Activated CD4-positive, alpha-beta T cell treated with anti-CD3 and anti-CD28 coated beads, Interleukin-2, amount 50 U/mL, for 16 hours (primary cell): Measurements from ENCODE around the gene RBBP6.

Experiments
- DNase-seq: peaks from one replicate; pipeline ENCODE4 v3.0.0-alpha.2; 2020

RBBP6 gene

DNA sequence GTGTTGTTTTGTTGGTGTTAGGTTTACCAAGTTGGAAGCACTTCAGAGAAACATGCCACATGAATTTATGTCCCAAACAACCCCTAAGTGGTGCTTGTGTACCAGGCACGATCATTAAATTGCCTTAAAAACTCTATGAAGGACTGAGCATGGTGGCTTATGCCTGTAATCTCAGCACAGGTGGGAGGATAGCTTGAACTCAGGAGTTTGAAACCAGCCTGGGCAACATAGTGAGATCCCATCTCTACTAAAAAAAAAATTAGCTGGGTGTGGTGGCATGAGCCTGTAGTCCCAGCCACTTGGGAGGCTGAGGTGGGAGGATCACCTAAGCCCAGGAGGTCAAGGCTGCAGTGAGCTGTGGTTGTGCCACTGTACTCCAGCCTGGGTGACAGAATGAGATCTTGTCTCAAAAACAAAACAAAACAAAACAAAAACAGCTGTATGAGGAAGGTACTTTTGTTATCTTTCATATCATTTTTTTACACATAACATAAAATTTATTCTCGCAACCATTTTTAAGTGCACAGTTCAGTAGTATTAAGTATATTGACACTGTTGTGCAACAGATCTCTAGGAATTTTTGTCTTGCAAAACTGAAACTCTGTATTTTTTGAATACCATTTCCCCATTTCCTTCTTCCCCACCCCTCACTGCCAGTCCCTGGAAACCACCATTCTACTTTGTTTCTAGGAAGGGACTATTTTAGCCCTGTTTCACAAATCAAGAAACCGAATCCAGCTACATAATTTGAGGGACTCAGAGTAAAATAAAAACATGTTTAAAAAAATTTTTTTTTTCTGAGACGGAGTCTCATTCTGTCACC, 14.3 kb upstream of the RBBP6 start:
- no peak for DNase-seq

DNA sequence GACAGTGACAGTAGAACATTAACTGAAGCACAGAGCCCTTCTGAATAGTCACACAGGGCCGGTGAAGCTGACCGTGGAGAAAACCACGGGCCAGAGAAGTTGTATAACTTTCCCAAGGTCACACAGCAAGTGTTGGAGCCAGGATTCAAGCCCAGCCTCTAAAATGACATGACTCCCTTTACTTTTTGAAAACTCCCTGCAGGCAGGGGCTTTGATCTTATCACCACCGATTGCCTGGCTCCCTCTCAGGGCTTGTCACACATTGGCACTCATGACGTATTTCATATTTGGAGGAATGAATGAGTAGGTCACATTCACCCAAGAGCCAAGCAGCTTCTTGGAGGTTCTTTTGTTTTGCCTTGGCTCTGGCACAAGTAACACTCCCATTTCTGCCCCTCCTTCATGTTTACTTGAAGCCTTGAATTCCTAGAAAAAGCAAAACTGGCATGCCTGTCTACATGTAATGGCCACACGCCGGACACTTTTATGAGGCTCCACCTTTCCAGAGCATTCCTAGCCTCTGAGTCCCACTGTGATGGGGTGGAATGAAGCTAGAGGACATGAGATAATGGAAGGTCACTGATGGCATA, 13.3 kb upstream of the RBBP6 start:
- DNase-seq, result no peak

DNA sequence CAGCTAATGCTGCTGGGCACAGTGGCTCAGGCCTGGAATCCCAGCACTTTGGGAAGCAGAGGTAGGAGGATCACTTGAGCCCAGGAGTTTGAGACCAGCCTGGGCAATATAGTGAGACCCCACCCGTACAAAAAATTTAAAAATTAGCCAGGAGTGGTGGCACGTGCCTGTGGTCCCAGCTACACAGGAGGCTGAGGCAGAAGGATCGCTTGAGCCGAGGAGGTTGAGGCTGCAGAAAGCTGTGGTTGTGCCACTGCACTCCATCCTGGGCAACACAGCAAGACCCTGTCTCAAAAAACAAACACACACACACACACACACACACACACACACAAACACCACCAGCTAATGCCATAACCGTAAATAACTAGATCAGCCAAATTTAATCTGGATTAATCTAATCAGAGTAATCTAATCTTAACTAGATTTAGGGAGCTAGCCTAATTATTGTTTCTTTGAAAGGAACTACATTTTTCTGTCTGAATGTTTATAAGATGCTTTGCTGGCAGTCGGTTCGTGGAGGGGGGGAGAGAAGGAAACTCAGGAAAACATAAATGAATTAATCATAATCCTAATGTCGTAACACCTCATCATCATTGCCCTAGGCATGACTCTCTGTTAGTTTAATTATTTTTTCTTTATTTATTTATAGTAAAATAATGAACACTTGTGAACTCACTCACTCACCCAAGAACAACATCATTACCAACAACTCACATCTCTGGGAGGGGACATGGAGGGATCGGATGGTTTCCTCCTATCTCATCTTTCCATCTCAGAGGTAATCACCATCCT, 12.5 kb upstream of the RBBP6 start:
- no peak for DNase-seq

DNA sequence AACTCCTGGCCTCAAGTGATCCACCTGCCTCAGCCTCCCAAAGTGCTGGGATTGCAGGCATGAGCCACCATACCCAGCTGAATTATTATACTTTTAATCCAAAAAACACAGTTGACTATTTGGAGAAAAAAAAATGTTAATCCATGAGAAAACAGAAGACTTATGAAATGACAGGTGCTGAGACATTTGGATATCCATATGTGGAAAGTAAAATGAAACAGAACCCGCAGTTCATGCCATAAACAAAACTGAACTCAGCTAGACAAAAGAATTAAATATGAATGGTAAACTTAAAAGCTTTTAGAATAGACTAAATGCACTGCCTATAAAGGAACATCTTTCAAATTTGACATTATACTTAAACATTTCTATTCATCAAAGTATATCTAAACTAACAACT, 8.2 kb upstream of the RBBP6 start:
- DNase-seq, result no peak

DNA sequence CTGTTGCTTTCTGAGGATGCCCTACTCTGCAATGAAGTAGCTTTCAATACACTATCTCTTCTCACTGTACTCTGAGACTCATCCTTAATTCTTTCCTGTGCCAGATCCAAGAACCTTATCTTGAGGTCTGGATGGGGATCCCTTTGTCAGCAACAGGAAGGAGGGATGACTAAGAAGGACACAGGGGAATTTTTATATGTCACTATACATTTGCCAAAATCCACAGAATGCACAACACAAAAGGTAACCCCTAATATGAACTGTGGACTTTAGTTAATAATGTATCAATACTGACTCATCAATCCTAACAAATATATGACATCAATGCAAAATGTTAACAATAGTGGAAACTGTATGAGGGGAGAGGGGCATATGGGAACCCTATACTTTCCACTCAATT, 4.7 kb upstream of the RBBP6 start:
- DNase-seq, result no peak

DNA sequence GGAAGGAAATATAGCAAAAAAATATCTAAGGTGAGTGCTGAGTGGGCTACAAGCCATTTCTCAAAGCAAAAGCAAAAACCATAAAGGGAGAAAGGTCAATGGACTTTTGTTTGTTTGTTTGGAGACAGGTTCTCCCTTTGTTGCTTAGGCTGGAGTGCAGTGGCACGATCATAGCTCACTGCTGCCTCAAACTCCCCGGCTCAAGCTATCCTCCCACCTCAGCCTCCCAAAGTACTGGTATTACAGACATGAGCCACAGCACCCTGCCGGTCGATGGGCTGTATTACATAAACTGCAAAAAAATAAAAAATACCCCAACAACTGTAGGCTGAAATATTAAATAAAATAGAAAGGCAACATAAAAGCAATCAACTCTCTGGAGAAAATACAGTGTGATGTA, 3.5 kb upstream of the RBBP6 start:
- DNase-seq, result no peak

DNA sequence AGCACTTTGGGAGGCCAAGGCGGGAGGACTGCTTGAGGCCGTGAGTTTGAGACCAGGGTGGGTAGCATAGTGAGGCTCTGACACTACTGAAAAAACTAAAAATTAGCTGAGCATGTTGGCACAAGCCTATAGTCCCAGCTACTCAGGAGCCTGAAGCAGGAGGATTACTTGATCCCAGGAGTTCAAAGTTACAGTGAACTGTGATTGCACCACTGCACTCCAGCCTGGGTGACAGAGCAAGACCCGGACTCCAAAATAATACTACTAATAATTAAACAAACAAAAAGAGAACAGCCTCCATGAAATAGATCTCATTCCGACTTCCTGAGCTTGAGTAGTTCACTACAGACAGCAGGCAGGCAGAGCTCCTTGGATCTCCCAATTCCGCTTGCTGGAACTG, 2.7 kb upstream of the RBBP6 start:
- DNase-seq, result no peak

DNA sequence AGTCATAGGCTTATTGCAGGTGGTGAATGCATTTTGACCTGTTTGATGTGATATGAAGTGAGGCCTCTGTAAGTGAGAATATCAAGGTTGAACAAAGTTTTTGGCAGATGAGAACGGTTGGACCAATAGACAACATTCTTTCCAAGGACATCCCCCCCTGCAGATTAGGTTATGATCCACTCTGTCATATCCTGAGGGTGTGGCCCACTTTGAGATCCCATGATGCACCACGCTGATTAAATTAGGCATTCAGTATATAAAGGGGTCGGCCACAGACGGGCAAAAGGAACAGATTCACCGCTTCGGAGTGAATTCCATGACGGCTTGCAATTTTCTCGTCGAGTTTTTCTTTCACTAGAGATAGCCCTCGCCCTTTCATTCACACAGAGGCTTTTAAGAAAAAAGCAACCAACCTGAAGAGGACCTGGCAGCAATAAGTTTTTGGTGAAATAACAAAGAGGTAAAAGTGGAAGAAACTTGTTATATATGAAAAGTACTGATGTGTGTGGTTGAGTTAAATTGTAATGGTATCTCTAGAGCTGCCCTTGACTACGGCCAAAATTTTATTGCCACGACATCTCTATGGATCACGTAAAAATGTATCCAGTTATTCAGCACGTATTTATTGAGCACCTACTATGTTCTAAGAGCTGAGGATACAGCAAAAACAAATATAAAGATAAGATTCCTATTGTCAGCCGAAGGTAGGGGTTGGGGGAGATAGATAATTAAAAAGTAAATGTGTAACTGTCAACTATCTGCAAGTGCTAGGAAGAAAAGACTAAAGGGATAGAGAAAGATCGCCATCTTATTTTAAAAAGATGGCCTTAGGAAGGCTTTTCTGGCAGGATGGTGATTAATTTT, 1.7 kb upstream of the RBBP6 start:
- DNase-seq, result no peak

DNA sequence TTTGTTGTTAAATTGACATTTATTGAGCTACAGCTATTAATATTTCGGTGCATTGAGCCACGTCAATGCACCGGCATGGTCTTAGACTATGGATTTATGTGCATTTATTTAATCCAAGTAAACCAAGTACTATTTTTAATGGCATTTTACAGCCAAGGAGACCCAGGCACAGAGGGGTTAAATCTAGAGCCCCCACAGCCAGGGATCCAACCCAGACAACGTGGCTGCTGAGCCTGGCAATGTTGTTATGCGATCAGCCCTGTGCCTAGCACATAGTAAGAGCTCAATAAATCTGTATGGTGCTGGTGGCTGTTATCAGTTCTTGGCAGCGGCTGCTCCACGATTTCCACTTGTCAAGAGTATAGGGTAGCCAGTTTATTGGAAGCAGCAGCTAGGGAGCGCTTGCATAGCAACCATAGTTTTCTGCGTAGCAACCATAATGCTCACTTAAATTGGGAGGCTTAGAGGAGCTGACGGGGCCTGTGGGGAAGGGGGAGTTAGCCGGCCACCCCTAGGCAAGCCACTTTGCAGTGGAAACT, 541 bp upstream of the RBBP6 start:
- DNase-seq, result no peak

DNA sequence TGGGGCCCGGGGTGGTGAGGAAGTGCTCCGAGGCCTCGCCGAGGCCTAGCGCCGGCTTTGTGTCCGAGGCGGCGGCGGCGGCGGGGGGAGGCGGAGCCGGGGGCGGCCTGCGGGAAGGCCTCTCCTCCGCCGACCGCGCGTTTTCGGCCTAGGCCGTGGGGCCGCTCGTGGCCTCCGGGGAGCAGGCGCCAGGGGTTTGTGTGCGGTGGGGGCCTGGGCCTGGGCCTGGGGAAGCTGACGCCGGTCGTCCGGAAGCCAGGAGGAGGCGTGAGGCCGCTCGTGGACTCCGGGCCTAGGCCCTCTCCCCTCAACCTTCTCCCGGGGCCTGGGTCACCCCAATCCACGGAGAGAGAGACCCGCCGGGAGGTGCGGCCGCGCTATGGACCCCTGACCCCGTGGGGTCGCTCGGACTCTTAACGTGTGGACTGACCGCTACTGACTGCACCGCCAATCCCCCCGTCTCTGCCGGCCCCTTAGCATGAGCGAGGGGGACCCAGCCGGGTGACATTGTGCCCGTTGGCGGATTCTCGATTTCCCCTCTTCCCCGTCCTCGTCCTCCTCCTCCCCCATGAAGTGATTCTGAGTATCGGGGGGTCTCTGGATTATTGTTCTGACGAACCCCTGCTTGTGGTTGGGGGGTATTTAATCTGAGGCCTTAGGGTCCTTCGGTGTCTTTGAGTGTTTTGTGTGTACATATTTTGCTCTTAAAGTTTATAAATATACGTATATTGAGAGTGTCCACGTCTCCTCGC, 660 bp downstream of the RBBP6 start:
- DNase-seq, result peak; percentile 50

DNA sequence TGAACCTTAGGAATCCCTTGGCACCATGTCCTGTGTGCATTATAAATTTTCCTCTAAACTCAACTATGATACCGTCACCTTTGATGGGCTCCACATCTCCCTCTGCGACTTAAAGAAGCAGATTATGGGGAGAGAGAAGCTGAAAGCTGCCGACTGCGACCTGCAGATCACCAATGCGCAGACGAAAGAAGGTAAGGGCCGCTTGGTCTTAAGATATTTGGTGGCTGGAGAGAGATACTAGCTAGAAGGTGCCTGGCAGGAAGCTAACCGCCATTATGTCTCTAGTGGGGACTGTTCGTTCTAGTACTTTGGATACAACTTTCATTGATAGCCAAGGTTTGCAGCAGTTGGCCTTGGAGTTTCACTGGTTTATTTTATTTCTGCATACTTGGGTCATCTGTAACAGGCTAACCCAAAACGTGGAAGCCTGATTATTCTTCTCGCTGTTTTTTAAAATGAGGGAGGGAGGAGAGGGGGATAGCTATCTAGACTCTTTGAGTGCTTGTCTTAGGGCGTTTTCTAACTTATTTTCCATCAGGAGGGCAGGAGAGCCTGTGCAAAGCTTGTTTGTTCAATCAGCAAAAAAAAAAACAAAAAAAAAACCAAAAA, 1.3 kb downstream of the RBBP6 start:
- DNase-seq, result peak; percentile 37

DNA sequence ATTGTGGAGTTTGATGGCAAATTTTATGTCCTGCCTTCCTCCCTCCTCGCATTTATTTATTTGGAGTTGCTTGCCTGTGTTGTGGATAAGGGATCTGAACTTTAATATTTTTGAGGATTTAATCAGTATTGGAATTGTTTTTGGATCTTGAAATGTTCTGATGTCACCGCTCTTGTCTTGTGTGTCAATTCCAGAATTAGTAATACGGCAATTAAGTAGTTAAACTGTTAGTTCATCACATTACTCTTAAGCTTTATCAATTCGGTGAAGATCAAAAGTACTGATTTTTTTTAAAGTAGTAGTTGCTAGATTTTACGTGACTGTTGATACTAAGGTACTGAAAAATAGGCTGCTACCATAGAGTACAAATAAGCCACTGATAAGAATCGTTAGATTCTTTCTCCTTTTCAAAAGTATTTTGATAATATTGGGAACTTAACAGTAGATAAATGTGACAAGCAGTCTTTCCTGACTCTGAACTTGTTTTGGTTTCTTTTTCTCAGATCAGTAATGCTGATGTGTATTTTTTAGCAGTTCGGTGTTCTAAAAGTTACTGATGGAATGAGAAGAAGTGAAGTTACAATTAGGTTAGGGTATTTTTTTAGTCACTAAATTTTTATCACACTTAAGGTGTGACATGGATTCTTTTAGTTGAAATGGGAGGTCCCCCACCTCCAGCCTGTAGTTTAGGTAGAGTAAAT, 2.0 kb downstream of the RBBP6 start:
- DNase-seq, result peak; percentile 12

DNA sequence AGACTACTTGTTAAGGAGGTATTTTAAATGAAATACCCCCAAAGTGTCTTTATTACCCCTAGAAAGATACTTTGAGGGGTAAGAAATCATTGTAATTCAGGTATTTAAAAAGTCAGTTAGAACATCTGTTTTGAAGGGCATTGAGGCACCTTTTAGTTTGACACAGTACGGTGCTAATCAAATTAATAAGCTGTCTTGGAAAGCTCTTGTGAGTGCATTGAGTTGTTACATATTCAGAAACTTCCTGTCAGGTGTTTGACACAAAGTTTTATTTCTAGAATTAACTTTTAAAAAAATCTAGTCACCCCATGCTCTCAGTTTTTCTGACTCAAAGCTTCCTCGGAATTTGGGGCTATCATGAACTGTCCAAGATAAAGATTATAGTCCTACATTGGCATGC, 4.6 kb downstream of the RBBP6 start:
- DNase-seq, result no peak

DNA sequence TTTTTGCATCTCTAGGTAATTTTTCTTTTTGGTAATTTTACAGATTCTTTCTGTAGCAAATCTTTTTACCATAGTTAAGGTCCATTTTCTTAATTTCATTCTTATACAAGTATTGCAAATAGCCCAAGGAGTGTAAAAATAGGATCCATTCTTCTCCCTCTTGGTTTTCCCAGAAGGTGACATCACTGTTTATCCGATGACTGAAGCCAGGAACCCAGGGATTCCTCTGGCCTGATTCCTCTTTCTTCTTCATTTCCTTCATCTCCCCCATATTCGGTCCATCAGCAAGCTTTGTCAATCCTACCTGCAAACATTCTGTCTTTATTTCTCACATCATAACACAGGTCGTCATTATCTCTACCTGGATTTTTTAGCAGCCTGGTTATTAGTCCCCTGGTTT, 5.3 kb downstream of the RBBP6 start:
- DNase-seq, result no peak

DNA sequence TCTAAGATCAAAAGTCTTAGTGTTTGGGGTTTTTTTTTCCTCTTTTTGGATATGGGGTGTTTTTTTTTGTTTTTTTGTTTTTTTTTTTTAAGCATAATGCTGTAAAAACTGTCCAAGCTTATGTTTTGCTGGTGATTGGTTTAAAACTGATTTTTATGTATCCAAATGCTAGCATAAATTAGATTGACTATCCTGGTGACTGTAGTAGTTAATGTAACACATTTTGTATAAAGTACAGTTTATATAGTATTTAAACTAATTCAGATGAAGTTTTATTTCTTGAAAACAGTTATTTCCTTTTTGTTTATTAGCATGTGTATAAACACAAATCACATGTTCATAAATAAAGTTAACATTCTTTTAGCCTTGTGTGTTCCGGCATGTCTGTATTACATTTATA, 10.9 kb downstream of the RBBP6 start:
- DNase-seq, result no peak

DNA sequence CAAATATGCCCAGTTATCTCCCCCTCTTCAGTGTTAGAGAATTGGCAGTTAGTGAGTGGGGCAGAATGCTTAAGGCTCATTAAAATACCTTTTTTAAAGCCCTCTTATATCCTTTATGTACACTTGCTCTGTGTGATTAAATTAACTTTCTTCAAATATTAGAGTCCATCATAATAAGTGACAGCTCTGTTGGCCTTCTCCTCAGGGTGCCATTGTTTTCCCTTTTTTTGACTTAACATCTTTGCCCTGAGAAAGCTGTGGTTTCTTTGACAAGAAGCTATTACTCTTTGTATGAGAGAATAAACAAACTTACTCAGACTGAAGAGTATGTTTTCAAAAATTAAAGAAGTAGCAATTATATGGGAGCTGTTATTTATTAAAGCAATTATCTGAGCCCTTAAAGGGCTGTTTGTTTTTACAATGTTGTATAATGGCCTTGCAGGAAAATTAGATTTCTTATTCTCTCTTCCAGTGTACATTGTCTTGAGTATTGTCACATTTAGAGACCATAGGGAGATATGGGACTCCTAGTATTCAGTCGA, 13.4 kb downstream of the RBBP6 start:
- DNase-seq, result no peak

DNA sequence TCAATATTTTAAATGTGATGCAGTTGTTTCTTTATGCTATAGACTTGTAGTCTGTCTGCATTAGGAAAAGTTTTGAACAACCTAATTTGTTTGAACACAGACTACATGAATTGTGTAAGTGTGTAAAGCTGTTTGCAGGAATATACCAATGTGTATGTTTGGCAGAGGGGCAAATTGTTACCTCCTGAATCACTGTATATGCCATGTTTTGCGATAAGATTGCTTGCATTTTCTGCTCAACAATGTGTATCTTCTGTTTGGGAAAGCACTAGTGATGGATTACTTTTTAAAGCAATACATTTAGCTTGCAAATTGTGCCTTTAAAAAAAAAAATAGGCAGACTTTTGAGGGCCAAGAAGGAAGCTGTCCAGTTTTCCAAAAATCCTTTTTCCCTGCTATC, 14.6 kb downstream of the RBBP6 start:
- no peak for DNase-seq

DNA sequence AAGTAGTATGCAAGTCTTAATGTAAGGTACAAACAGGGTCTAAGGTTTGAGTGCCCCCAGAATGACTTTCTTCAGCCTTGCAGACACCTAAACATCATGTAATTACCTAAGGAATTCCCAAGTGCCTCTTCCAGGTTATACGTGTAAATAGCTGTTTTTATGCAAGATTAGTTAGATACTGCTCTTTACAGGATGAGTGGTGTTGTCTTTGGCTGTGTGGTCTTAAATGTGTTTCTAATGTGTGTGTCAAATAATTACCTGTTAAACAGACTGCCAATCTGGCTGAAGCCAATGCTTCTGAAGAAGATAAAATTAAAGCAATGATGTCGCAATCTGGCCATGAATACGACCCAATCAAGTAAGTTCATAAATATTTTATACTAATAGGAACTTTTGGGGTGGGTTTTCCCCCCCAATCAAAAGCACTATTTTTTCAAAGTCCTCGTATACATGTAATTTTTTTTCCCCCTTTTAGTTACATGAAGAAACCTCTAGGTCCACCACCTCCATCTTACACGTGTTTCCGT, 16.0 kb downstream of the RBBP6 start:
- no peak for DNase-seq

DNA sequence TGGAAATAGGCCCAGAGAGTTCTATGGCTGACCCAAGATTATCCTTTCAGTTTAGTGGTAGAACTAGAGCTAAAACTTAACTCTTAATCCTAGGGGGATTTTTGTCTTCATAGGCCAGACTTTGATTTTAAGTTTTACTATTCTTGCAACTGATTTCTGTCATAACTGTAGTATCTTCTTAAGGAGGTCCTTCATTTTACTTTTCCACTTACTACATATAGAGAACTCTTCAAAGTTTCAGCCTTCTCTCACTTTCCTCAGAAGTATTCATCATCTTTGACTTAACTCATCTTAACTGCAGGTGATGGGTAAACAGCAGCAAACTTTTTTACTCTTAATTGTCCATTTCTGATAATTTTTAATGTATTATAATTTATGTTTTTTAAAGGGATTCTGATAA, 23.4 kb downstream of the RBBP6 start:
- no peak for DNase-seq

DNA sequence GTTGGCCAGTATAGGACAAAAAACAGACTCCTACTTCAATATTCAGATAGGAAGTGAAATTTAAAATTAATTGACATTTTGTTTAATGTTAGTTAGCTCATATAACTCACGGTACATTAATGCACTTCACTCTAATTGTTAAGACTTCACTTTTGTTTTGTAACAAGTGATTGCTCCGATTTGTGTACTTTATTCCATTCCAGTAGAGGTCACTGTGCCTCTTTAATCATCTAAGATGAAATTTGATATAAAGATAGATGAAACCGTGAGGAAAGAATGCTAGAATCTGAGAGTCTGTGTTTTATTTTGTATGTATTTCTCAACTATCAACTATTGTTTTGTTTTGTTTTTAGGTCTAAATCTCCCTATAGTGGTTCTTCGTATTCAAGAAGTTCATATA, 29.0 kb downstream of the RBBP6 start:
- no peak for DNase-seq
